Subcutaneous adipose tissue (tissue), 4 donors: ENCODE data around the gene FBXL5. TPM values are rescaled to one million over a fixed set of nuclear protein-coding genes. Genes with fewer than 3 reads are reported as not detected.

Source experiments
- total RNA-seq, 4 donors: library from RNA; depleted of rRNA; stranded (reverse); fragments of >200 nt; gene quantifications; one replicate each; pipeline ENCODE4 v1.1.0, GENCODE V29; 2016
- TF ChIP-seq, protein P1 (sequence below): fragments of 450-650 bp; IDR thresholded peaks from one replicate; pipeline ENCODE4 v1.5.1; 2016; ENCODE audit warnings: low read depth, mild to moderate bottlenecking, control low read depth, antibody characterized with exemption, moderate library complexity

FBXL5 gene
- total RNA-seq, 4 donors from 2014 or later = 175 to 234 (median 217) TPM

- TF ChIP-seq, protein P1, sequence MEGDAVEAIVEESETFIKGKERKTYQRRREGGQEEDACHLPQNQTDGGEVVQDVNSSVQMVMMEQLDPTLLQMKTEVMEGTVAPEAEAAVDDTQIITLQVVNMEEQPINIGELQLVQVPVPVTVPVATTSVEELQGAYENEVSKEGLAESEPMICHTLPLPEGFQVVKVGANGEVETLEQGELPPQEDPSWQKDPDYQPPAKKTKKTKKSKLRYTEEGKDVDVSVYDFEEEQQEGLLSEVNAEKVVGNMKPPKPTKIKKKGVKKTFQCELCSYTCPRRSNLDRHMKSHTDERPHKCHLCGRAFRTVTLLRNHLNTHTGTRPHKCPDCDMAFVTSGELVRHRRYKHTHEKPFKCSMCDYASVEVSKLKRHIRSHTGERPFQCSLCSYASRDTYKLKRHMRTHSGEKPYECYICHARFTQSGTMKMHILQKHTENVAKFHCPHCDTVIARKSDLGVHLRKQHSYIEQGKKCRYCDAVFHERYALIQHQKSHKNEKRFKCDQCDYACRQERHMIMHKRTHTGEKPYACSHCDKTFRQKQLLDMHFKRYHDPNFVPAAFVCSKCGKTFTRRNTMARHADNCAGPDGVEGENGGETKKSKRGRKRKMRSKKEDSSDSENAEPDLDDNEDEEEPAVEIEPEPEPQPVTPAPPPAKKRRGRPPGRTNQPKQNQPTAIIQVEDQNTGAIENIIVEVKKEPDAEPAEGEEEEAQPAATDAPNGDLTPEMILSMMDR = no peak
Observed at GRCh38 chr4:15683143-15683495, 28.0 kb upstream of the FBXL5 start.

DNA sequence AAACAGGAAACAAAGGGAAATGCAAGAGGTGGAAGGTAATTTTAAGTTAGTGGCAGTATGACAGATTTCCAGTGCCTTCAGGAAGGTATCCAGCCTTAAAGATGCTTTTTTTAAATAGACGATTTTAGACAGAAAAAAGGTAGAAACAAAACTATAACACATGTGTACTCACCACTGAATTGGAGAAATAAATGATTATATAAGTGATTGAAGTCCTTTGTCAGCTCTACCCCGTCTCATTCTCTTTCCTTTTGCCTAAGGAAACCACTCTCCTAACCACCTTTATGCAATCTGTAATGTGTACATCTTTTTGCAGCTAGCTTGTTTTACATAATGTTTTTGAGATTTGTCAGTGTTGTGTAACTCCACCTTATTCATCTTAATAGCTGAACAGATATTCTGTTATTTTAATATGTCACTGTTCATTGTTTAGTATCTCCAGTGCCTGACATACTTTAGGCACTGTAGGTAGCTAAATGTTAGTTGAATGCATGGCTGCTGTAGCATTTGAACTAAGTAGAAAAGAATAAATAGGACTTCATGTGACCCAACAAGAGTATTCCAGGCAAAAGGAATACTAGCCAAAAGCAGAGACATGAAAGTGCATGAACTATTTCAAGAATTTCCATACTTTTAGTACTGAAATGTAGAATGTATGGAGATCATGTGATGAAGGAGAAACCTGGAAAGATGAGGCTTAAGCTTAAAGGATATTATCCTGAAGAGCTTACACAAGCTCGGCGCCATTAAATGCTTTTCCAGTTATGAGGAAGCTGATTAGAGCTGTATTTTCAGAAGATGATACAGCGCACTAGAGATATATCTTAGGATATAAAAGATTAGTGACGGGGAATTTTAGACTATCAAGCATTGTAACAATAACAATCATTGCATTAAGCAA is 27.3 kb upstream of the FBXL5 start:
- TF ChIP-seq, protein P1 = no peak

- TF ChIP-seq, protein P1 = no peak
Observed at GRCh38 chr4:15681372-15682241, 26.4 kb upstream of the FBXL5 start, which contains the start of gene FAM200B. Gene FAM200B (plus strand): TSS chr4:15681827. CDS start chr4:15686978, 5,151 bp downstream.

GRCh38 chr4:15681067-15681371 is 25.9 kb upstream of the FBXL5 start:
- TF ChIP-seq, protein P1 = no peak

DNA sequence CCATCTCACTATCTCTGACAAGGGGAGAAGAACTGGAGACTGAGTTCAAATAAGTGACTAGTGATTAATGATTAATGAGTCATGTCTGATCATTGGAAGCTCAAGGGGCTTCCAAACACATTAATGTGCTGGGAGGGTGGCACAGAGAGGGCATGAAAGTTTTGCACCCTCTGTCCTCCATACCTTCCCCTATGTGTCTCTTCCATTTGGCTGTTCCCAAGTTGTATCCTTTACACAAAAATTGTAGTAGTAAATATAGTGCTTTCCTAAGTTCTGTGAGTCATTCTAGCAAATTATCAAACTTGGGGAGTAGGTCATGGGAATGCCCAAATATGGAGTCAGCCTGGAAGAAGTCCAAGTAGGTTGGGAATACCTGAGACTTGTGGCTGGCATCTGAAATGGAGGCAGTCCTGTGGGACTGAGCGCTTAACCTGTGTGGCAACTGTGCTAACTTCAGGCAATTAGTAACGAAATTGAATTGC is 22.4 kb upstream of the FBXL5 start:
- TF ChIP-seq, protein P1 = no peak

DNA sequence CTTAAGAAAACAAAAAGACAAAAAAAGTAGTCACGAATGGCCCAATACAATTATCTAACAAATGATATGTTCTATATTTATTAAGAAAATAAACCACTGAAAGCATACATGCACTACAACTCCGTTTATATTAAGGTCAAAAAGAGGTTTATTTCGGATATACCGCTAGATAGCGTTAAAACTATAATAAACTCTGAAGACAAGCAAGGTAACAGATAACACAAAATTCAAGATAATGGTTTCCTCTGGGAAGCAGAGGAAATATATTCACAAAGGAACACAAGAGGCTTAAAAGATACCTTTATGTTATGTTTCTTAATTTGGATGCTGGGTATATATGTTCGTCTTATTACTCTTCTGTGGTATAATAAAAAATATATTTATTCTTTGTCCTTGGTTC is 21.7 kb upstream of the FBXL5 start:
- TF ChIP-seq, protein P1 = no peak

DNA sequence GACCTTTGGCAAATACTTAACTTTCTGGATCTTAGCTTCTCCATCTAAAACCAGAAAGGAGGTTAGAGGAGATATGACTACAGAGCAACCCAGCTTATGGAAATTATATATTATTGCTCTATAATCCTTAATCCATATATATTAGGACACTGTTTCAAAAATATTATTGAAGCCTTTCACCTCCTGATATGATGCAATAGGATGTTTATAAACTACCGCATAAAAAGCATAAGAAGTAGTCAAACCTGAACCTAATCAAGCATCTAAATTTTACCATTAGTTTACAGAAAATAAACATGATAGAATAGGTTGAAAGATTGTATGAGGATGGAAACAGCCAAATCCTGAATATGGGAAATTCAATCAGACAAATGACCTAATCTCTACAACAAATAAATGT is 20.9 kb upstream of the FBXL5 start:
- TF ChIP-seq, protein P1 = no peak
